T1000 (cell line): ENCODE data around the gene CUX1.
"Not testable (repeated sequence)": the region's sequence is repeated elsewhere in the genome, so short reads cannot be mapped to it uniquely, and the experiment has no call there.

ENCODE experiments used
- DNase-seq: peaks from one replicate; lab custom pipeline; 2025; ENCODE audit warnings: mixed read lengths; lab: John Stamatoyannopoulos, UW

The CUX1 gene

DNA sequence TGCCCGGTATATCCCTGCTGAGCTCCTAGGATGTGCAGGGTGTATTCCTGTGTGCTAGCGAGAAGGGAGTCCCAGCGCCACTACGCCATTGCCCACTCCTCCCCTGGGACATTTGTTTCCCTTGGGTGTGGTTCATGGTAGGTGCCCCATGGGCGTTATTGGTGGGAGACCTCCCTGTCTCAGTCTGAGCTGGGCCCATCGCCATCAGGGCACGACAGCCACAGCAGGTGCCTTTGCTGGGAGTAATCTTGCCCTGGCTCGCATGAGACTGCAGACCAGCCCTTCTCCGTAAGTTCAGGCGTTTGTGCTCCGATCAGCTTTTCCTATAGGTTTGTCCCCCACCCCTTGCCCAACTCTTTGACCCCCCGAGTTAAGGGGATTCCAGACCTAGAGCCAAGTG, 332.0 kb downstream of the CUX1 start:
- DNase-seq: no peak

DNA sequence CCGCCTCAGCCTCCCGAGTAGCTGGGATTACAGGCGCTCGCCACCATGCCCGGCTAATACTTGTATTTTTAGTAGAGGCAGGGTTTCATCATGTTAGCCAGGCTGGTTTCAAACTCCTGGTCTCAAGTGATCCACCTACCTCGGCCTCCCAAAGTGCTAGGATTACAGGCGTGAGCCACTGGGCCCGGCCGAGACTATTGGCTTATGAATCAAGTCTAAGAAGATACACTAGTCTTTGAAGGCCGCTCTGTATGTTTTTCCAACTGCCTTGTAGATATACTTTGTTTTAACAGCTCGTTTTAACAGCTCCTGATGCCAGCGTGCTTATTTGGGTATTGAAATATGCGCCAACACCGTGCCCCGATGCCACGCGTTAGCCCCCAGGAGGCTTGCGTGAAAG, 332.8 kb downstream of the CUX1 start:
- DNase-seq: no peak

DNA sequence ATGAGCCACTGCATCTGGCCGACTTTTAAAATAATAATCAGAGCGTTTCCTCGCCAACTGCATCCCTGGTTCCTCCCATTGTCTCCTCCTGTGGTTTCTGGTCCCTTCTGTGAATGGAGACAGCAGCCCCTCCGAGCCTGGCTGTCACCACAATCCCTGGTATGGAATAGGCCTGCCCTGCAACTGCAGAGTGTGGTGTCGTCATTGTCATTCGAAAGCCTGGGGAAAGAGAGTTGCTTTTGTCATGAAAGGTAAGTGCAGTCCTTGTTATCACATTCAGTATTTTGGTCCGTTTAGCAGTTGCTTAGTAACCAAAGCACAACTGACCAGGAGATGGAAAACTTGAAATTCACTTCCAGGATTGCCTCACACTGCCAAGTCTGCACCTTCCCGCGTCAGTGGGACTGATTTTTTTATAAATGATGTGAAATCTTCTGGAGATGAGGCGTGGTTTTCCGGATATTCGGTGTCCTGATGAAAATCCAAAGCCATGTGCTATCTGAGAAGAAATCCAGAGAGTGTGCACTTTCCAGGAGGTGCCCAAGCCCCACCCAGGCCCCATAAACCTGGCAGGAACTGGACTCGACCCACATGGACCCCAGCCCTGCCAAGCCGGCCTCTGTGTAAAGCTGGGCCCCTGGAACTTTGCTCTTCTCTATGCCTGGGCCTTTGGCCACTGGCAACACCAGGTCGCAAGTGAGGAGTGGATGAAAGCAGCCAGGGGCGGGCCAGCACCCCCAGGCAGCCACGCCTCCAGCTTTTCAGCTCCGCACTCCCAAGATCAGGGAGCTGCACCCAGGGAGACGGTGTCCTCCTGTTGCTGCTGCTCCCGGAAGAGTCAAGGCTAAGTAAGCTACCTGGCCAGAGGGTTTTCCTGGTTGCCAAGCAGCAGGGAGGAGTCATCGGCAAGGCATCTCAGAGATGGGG, 335.5 kb downstream of the CUX1 start:
- no peak for DNase-seq

DNA sequence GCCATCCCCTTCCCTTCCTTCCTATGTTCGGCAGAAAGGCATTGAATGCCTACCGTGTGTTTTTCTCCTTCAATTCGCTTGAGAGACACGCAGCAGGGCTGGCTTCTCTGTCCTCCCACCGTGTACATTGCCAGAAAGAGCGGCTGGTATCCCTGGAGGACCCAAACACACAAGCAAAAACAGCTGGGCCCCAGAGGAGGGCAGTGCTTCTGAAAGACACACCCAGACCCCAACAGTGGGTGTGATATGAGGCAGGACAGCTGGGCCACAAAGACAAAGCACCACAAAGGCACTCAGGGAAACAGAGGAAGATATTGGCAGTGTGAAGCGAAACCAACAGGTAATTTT, 336.1 kb downstream of the CUX1 start:
- DNase-seq: no peak

DNA sequence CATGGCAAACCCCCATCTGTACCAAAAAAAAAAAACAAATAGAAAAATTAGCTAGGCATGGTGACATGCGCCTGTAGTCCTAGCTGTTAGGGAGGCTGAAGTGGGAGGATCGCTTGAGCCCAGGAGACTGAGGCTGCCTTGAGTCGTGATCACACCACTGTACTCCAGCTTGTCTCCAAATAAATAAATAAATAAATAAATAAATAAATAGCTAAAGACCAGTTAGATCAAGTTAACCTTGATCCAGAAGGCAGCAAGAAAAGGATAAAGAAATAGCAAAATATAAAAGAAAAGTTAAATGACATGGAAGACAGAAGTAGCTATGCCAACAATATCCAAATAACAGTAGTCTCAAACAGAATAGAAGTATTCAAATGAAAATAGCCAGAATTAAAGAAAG, 337.0 kb downstream of the CUX1 start:
- no peak for DNase-seq

DNA sequence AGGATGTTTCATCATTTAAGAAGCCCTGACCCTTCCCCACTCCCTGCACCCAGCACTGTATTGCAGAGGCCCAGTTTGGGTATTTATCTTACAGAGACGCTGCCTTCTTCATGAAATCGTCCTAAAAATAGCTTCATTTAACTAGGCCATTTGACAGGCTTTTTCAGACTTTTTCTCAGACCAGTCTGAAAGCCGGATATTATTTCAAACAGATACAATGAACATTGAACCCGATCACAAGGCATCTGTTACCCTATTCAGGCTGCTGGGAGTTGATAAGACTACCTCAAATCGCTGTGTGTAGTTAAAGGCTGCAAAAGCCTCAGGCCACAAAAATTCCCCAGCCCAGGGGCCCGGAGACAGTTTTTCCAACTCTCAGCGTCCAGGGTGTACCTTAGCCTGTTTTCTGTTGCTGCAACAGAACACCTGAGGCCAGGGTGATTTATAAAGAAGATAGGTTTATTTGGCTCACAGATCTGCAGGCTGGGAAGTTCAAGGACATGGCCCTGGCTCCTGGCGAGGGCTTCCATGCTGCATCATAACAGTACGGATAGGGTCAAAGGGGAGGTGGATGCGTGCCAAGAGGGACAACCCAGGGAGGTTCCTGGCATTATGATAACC, 338.5 kb downstream of the CUX1 start:
- no peak for DNase-seq

DNA sequence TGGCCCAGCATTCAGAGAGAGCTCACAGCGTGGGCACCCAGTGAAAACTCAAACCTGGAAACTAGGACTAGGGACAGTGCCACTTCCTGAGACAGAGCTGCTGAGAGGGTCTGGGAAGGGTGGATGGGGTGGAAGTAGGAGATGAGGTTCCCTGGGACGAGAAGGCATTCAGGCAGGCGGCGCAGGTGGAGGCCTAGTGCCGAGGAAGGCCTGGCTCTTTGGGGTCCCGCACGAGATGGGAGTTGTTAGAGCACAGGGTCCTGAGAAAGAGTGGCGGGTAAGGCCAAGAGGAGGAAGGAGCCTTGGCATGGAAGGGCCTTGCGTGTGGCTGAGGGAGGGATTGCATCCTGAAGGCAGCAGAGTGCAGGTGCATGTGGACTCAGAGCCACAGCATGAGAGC, 339.4 kb downstream of the CUX1 start:
- DNase-seq: no peak

DNA sequence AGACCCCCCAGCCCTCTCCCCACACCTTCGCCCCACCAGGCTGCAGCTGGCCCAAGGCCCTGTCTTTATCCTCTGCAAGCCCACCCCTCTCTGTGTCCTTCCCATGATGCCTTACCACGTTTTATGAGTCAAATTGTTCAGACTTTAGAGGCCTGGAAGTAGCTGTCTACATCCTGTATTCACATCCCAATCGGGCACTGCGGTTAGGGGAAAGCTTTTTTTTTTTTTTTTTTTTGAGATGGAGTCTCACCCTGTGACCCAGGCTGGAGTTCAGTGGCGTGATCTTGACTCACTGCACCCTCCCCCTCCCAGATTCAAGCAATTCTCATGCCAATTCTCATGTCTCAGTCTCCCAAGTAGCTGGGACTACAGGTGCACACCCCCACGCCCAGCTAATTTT, 347.7 kb downstream of the CUX1 start:
- DNase-seq: no peak

DNA sequence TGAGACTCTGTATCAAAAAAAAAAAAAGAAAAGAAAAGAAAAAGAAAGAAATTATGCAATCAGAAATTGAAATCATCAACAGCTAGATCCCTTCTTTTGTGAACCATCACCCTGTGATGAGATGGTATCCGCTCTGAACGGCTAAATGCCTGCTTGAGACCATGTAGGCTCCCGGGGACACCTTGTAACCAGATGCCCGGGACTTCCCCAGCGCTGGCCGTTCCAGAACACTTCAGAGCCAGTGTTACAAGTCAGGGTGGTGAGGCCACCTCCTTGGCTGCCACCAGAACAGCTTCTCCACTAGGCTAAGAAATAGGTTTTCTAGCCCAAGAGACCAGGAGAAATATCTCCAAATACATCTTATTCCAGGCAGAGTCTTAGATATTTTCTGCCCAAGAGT, 349.8 kb downstream of the CUX1 start:
- DNase-seq: no peak

DNA sequence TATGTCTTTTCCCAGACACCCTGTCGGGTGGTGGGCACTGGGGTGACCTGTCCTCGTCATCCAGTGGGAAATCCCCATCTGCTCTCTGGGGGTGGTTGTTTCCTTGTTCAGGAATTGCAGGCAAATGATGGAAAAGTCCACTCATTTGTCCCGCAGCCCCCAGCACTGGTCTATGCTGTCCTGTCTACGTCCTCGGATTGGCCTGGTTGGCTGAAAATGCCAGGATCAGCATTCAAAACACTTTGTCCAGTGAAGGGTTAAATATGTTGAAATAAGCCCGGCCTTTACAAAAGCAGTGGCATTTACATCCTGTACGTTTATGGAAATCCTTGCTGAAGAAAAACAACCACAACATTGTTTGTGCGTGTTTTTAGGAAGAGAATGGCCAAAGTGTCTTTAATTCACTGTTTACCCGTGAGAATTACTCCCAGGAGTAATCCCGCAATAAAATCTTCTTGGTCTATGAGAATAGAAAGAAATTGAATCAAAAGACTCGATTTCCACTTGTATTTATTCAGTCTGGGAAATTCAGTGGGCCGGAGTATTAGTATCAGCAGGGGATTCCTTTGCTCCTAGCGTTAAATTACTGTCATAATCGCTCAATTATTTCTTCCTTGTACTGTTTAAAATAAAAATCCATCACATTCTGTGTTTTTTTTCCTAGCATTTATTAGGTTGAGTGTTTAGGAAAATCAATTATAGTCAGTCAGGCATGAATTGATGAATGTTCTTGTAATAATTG, 352.4 kb downstream of the CUX1 start:
- DNase-seq: no peak

DNA sequence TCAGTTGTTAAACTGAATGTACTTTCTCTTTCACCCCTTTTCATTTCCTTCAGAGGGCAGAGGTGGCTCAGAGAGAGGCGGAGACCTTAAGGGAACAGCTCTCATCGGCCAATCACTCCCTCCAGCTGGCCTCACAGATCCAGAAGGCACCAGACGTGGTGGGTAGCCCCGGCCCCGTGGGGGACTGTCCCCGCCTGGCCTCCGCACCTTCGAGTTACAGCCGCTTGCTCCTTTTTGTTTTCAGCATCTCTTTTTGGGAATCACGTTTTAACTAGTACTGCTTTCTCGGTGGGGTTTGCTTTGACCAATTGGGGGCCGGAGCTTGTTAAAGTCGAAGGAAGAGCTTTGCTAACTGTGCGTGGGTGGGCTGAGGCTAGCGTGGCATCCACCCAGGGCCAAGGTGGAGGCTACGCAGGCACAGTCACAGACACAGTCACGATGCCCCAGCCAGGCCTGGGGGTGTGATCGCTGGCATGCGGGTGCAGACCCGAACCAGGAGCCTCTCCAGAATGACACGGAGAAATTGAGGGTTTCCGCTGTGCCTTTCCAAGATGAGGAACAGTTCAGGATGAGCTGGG, 353.1 kb downstream of the CUX1 start:
- no peak for DNase-seq

DNA sequence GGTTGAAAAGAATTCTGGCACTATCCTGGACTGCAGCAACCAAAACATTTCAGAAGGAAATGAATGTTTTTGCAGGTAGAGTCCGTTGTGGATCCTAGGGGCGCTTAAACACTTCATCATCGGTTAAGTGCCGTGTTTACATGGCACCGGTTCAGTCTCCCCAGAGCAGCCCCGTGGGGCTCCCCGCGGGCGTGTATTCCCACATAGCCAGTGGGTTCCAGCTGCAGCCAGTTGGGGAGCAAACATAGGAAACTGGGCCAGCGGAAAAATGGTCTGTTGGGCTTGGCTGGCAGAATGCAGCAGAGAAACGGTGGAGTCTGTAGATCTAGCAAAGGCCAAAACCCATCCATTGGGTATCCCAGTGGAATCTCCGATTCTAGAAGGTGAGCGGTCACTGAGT, 356.2 kb downstream of the CUX1 start:
- no peak for DNase-seq

DNA sequence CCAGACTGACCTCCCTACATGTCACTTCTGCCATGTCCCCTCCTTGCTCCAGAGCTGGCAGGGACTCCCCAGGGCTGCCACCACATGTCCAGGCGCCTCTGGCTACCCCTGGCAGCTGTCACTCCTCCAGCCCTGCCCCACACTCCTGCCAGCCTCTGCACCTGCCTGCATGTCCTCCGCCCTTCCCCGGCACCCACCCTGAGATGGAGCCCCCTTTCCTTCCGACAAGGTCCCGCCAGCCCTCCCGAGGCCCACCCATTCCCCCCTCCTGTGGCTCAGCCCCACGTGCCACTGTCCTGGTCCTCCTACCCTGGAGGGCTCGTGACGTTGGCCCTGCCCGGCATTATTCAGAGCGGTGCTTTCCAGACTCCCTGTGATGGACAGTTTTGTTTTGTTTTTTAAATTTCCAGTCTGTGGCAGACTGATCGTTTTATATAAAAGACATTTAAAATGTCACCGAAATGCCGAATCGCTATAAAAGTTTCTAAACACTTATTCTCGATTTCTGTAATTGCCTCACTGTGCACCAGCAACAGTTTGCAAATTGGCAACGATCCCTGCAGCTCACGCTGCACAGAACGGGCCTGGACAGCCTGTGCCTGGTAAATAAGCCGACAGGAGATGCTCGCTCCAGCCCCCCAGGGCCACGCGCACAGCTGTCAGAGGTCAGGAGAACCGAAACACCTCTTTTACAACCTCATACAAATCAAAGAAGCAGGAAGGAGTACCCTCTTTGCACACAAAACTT, 358.2 kb downstream of the CUX1 start:
- DNase-seq: no peak

DNA sequence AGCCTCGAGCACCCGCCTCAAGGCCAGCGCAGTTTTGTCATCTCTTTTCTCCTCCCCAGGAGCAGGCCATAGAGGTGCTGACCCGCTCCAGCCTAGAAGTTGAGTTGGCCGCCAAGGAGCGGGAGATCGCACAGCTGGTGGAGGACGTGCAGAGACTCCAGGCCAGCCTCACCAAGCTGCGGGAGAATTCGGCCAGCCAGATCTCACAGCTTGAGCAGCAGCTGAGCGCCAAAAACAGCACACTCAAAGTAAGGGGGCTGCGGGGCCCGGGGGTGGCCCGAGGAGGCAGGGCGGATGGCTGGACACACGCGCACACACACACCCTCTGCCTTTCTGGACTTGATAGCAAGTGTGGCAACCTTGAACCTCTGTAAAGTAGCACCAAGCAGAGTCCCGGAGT, 361.0 kb downstream of the CUX1 start:
- DNase-seq: no peak

DNA sequence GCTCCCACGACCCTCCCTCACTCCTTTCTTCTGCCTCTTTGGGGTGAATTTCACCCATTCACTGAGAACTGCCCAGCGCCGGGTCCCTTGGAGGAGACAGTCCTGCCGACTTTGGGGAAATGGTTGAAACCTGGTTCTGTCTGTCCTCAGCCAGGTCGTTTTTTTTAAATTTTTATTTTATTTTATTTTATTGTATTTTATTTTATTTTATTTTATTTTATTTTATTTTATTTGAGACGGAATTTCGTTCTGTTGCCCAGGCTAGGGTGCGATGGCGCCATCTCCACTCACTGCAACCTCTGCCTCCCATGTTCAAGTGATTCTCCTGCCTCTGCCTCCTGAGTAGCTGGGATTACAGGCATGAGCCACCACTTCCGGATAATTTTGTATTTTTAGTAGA, 363.3 kb downstream of the CUX1 start:
- DNase-seq: no peak

DNA sequence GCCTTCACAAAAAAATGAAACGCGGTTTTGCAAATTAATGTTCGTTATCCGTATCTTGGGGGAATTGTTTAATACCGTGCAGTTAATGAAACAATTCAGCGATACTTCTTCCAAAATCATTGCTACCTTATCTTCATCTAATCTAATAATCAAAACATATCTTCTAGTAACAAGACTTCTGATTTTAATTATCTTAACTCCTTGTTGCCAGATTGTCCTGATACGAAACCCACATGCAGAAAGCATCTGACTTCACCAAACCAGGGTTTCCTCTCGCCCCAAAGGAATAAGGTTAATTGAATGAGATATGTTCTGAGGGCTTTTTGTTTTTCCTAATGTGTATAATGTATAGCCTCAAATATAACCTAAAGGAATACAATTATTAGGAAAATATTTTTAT, 364.1 kb downstream of the CUX1 start:
- DNase-seq: no peak

DNA sequence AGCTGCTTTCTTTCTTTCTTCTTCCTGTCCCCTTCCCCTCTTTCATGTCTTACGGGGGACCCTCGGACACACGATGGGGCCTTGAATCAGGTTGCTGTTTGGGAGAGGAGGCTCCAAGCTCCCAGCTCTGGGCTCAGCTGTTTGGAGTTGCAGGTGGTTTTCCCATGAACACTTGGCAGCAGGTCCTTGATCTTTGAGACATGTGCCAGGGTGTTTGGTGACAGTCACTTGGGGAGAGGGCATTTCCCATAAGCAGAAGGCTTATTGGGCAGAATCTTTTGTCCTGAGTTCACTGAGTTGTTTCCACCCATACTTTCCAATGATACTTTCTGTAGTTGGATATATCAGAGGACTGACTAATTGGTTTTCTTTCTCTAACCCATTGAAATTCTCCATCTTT, 364.6 kb downstream of the CUX1 start:
- no peak for DNase-seq

DNA sequence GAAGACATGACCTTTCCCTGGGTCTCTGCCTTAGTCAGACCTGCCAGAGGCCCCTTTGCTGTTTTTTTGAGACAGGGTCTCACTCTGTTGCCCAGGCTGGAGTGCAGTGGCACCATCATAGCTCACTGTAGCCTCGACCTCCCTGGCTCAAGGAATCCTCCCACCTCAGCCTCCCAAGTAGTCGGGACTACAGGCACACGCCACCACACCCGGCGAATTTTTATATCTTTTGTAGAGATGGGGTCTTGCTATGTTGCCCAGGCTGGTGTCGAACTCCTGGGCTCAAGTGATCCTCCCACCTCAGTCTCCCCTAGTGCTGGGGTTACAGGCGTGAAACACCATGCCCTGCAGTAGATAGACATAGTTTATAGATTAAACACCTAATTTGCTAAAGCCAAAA, 366.4 kb downstream of the CUX1 start:
- not testable (repeated sequence) for DNase-seq

DNA sequence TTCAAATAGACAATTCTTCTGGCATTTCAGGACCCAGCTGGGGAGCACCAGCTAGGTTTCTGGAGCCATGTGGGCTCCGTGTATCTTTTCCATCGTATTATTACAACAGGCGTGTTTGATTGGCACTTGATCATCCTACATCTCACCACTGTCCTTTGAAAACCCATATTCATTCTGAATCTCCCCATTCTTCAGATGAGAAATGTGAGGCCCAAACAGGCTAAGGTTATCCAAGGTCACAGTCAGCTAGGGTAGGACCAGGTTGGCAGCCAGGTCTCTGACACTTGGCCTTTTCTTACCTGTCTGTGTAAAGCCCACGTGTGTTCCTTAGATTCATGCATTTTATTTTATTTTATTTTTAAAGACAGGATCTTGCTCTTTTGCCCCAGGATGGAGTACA, 366.9 kb downstream of the CUX1 start:
- no peak for DNase-seq

DNA sequence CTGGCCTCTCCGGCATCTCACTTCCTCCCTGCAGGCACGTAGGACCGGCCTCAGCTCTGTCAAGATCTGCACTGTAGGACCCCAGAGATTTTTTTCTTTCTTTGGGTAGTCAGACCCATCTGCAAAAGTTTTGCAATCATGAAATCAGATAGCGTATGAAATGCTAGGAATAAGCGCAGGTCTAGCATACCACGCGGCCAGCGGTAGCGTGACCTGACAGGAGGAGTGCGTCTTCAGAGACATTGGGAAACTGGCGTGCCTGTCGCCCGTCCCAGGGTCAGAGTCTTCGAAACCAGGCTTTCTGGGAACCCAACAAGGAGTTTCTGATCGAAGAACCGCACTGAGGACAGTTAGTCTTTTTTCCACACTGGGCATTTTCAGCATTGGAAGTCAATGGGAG, 368.4 kb downstream of the CUX1 start:
- DNase-seq: no peak

DNA sequence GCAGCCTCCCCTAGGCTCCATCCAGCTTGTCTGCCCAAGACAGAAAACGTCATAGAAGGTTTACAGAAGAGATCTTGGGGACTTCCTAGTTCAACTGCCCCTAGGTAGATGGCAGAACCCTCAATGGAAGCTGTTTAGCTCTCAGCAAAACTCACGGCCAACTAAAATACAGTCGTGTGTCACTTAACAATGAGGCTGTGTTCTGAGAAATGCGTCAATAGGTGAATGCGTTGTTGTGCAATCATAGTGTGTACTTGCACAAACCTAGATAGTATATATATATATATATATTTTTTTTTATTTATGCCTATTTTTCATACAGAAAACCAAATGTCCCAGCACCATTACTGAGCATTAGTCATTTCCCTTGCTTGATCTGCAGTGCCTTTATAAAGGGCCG, 368.9 kb downstream of the CUX1 start:
- DNase-seq: no peak

DNA sequence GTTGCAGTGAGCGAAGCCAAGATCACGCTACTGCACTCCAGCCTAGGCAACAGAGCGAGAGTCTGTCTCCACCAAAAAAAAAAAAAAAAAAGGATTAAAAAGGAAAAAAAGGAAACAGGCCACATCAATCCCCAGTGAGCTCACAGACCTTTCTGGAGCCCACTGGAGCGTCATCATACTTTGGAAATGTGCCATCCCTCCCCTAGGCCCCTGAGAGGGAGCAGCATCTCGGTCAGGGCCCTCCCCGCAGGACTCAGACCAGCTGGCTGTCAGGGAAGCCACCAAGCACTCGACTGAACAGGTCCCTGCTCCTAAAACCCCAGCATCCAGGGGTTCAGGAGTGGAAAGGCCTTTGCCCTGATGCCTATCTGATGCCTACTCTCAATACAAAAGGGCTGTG, 371.3 kb downstream of the CUX1 start:
- no peak for DNase-seq
